ENCODE results near the gene LHFPL6.

DNA sequence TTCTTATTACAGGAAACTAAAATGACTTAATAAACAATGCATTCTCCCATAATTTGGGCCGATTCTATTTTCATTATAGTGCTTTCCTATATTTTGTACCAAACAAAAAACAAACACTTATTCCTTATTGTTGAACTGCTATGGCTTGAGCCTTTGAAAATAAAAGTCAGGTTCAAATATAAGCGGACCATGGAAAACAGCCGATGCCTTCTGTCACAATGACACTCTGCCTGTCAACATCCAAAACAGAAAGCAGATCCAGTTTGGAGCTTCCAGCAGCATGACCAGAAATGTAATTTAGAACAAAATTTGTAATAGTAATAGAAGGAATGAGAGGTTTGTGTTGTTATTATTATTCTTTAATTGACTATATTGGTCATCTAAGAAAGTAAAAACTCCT, 194.5 kb downstream of the LHFPL6 start:
- TF ChIP-seq, protein P1, sequence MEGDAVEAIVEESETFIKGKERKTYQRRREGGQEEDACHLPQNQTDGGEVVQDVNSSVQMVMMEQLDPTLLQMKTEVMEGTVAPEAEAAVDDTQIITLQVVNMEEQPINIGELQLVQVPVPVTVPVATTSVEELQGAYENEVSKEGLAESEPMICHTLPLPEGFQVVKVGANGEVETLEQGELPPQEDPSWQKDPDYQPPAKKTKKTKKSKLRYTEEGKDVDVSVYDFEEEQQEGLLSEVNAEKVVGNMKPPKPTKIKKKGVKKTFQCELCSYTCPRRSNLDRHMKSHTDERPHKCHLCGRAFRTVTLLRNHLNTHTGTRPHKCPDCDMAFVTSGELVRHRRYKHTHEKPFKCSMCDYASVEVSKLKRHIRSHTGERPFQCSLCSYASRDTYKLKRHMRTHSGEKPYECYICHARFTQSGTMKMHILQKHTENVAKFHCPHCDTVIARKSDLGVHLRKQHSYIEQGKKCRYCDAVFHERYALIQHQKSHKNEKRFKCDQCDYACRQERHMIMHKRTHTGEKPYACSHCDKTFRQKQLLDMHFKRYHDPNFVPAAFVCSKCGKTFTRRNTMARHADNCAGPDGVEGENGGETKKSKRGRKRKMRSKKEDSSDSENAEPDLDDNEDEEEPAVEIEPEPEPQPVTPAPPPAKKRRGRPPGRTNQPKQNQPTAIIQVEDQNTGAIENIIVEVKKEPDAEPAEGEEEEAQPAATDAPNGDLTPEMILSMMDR (IDR thresholded peaks at IDR 0.05; ENCODE audit: low read length): no peak
- no peak for TF ChIP-seq EZH2 (IDR thresholded peaks at IDR 0.05; ENCODE audit: borderline replicate concordance, low read length)

All from OCI-LY1 (cell line).